ENCODE data around the gene ZCCHC12. TPM values are rescaled to one million over a fixed set of nuclear protein-coding genes. Genes with fewer than 3 reads are reported as not detected.
A peak's percentile ranks its signal among the peaks of the same experiment; 100 is the strongest.

The ZCCHC12 gene
- total RNA-seq, 1 donor from 2014 or later, result not detected

DNA sequence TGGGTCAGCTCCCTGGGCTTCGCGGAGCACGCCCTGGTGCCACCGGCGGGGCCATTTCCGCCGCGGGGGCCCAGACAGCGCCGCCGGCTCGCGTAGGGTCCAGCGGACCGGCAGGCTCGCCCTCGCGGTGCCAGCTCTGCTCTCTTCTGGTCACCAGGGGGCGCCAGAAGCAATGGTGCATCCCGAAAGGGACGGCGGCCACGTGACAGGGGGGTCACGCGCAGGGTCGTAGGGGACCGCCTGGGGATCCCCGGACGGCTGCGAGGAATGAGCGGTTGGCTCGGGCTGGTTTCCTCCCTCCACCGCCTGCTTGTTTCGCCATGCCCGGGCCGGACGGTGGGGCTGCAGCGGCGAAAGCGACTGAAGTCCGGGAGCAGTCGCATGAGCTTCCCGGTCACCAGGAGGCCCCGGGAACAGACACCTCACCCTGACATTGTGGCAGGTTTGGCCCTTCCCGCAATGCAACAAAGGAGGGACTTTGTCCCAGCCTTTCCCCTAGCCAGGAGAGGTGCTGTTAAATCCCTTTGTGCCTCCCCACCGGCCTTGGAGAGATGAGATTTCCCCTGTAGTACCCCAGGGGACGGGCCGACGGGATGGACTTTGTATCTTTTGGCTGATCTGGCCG lies 15.8 kb downstream of the ZCCHC12 start:
- Mint-ChIP-seq H3K36me3 (ENCODE audit: low read depth) (no peaks in the 10 kb centered on the region), H3K27ac (ENCODE audit: unreplicated experiment) (no peak overlapping the region), H3K9me3 (ENCODE audit: low read depth) (no peaks in the 10 kb centered on the region), H3K27me3 (ENCODE audit: low read depth) (peaks cover 4% of the 10 kb centered on the region), H3K4me1 (ENCODE audit: low read depth) (no peaks in the 10 kb centered on the region), H3K4me3 (ENCODE audit: unreplicated experiment) (peak overlapping the region; percentile 58)
- TF ChIP-seq, protein P1, sequence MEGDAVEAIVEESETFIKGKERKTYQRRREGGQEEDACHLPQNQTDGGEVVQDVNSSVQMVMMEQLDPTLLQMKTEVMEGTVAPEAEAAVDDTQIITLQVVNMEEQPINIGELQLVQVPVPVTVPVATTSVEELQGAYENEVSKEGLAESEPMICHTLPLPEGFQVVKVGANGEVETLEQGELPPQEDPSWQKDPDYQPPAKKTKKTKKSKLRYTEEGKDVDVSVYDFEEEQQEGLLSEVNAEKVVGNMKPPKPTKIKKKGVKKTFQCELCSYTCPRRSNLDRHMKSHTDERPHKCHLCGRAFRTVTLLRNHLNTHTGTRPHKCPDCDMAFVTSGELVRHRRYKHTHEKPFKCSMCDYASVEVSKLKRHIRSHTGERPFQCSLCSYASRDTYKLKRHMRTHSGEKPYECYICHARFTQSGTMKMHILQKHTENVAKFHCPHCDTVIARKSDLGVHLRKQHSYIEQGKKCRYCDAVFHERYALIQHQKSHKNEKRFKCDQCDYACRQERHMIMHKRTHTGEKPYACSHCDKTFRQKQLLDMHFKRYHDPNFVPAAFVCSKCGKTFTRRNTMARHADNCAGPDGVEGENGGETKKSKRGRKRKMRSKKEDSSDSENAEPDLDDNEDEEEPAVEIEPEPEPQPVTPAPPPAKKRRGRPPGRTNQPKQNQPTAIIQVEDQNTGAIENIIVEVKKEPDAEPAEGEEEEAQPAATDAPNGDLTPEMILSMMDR (IDR thresholded peaks at IDR 0.05), result peak; percentile 87
- no peak for DNase-seq (ENCODE audit: low spot score)

DNA sequence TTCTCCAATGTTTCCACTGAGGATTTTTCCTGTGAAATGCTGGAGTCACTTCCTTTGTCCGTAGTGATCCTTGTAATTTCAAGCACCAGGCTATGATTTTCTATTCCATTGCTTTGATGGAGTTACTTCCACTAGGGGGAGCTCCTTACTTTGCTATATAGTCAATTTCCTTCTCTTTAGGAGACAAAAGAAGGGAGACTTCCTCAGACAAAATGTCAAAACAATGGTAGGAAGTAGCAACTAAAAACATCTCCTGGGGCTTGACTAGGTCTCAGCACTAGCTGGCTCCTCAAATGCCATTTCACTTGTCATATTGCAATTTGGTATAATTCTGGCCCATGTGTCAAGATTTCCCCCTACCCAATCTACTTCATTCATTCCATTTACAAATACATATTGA lies 24.1 kb downstream of the ZCCHC12 start:
- Mint-ChIP-seq H3K27me3 (ENCODE audit: low read depth) (peaks cover 3% of the 10 kb centered on the region), H3K4me1 (ENCODE audit: low read depth) (no peaks in the 10 kb centered on the region), H3K27ac (ENCODE audit: unreplicated experiment) (no peak overlapping the region), H3K36me3 (ENCODE audit: low read depth) (no peaks in the 10 kb centered on the region), H3K9me3 (ENCODE audit: low read depth) (no peaks in the 10 kb centered on the region), H3K4me3 (ENCODE audit: unreplicated experiment) (no peak overlapping the region)
- no peak for DNase-seq (ENCODE audit: low spot score)
- TF ChIP-seq, protein P1 (IDR thresholded peaks at IDR 0.05), result peak; percentile 84

DNA sequence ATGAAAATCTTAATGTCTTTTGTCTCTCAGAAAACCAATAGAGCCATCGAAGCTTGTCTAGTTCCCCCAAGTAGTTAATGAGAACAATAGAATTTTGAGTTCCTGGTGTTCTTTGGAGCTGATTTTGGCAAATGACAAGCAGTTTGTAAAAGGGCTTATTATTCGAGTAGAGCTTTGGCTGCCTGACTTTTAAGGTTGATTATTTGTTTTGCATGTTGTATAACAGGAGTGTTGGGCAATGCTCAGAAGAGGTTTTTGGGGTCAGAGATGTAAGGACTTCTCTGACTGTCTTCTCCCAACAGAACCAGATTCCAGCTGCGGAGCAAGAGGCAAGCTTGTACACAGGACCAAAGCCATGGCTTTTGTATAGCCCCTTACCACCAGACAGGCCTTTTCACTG lies 30.0 kb downstream of the ZCCHC12 start:
- no peaks in the 10 kb centered on the region for H3K36me3 Mint-ChIP-seq (ENCODE audit: low read depth)
- H3K4me3 Mint-ChIP-seq (ENCODE audit: unreplicated experiment), result no peak overlapping the region
- DNase-seq (ENCODE audit: low spot score), result no peak
- no peaks in the 10 kb centered on the region for H3K4me1 Mint-ChIP-seq (ENCODE audit: low read depth)
- peaks cover 3% of the 10 kb centered on the region for H3K27me3 Mint-ChIP-seq (ENCODE audit: low read depth)
- H3K9me3 Mint-ChIP-seq (ENCODE audit: low read depth), result no peaks in the 10 kb centered on the region
- H3K27ac Mint-ChIP-seq (ENCODE audit: unreplicated experiment), result no peak overlapping the region
- TF ChIP-seq, protein P1 (IDR thresholded peaks at IDR 0.05), result no peak

DNA sequence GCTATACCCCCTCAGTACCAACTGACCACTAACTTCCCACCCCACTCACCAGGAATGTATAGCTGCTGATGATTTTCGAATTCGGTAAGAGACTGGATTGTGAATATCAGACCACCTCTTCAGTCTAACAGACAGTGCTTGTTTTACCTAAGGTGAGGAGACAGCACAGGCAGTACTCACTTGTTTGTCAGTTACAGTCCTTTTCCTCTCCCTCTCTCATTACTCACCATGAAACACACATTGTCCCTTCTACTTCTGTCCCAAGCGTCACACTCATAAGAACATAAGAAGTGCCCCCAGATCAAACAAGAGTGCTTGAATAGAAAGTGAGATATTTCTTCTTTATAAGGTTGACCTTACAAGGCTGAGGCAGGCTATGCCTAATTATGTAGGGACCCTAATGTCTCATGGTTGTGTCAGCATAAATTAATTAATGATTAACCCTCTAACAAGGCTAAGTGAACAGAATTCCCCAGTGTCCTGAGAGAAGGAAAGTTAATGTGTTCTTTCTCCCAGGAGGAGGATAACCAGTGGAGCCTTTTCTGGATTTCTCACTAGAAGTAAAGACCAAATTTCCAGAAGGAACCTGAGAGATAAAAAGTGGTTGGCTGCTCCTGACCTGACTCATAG lies 32.2 kb downstream of the ZCCHC12 start:
- TF ChIP-seq, protein P1 (IDR thresholded peaks at IDR 0.05), result no peak
- no peaks in the 10 kb centered on the region for H3K4me1 Mint-ChIP-seq (ENCODE audit: low read depth)
- H3K27ac Mint-ChIP-seq (ENCODE audit: unreplicated experiment), result no peak overlapping the region
- peaks cover 6% of the 10 kb centered on the region for H3K9me3 Mint-ChIP-seq (ENCODE audit: low read depth)
- H3K36me3 Mint-ChIP-seq (ENCODE audit: low read depth), result no peaks in the 10 kb centered on the region
- no peak for DNase-seq (ENCODE audit: low spot score)
- H3K4me3 Mint-ChIP-seq (ENCODE audit: unreplicated experiment), result no peak overlapping the region
- no peaks in the 10 kb centered on the region for H3K27me3 Mint-ChIP-seq (ENCODE audit: low read depth)

DNA sequence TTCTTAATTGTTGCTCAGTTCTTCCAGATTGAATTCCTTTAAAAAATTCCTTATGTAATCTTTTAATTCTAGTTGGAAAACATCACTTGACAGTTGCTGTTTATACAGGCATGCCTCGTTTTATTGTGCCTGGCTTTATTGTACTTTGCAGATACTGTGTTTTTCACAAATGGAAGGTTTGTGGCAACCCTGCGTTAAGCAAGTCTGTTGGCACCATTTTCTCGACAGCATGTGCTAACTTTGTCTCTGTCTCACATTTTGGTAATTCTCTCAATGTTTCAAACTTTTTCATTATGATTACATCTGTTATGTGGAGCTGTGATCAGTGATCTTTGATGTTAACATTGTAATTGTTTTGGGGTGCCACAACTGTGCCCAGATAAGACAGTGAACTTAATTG lies 33.4 kb downstream of the ZCCHC12 start:
- H3K4me1 Mint-ChIP-seq (ENCODE audit: low read depth), result no peaks in the 10 kb centered on the region
- no peaks in the 10 kb centered on the region for H3K36me3 Mint-ChIP-seq (ENCODE audit: low read depth)
- H3K9me3 Mint-ChIP-seq (ENCODE audit: low read depth), result peaks cover 6% of the 10 kb centered on the region

More for the DNA sequence above, 33.4 kb downstream of the ZCCHC12 start:
- H3K27ac Mint-ChIP-seq (ENCODE audit: unreplicated experiment), result no peak overlapping the region
- no peak for DNase-seq (ENCODE audit: low spot score)
- no peaks in the 10 kb centered on the region for H3K27me3 Mint-ChIP-seq (ENCODE audit: low read depth)
- no peak overlapping the region for H3K4me3 Mint-ChIP-seq (ENCODE audit: unreplicated experiment)
- TF ChIP-seq, protein P1 (IDR thresholded peaks at IDR 0.05), result no peak

Measured in chondrocyte (in vitro differentiated cells).